SKM-1 treated with dmso at 0.1 percent for 144 hours (cell line): ENCODE data around the gene FKBP5.
"Not testable (repeated sequence)": the region's sequence is repeated elsewhere in the genome, so short reads cannot be mapped to it uniquely, and the experiment has no call there.

Experiments
- DNase-seq: peaks from one replicate; lab custom pipeline; 2025; ENCODE audit not compliant: unreplicated experiment; lab: John Stamatoyannopoulos, UW

FKBP5 gene

GRCh38 chr6:35589904-35590303 lies 98.8 kb downstream of the FKBP5 start:
- DNase-seq = no peak

DNA sequence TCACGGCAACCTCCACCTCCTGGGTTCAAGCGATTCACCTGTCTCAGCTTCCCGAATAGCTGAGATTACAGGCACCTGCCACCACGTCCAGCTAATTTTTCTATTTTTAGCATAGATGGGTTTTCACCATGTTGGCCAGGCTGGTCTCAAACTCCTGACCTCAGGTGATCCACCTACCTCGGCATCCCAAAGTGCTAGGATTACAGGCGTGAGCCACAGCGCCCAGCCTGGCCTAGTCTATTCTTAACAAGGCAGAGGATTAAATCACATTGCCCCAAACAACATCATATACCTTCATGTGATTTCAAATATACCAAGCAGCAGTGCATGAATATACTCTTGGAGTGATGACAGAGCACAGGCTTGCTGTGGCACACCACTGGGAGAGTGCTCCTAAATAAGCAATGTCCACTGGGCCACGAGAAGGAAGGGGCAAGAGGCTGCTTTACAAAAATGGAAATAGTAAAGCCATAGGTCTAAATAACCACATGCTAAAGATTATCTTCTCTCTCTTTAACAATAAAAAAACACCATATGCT lies 99.4 kb downstream of the FKBP5 start:
- DNase-seq = no peak

GRCh38 chr6:35587167-35587566 lies 101.5 kb downstream of the FKBP5 start:
- no peak for DNase-seq

DNA sequence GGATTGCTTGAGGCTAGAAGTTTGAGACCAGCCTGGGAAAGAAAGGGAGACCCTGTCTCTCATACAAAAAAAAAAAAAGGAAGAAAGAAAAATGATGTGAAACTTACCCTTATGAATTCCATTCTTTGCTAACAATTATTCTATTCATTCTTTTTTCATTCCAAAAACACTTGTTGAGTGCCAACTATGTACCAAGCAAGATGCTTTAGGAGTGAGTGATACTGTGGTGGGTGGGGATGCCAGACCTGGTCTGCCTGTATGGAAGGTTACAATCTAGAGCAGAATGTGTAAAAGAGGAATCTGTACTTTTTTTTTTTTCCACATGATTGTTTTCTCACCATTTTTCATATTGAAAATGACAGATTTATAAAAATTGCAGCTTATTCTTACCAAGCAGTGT lies 102.2 kb downstream of the FKBP5 start:
- DNase-seq = no peak

- no peak for DNase-seq
Measured at GRCh38 chr6:35585658-35586057, 103.1 kb downstream of the FKBP5 start.

DNA sequence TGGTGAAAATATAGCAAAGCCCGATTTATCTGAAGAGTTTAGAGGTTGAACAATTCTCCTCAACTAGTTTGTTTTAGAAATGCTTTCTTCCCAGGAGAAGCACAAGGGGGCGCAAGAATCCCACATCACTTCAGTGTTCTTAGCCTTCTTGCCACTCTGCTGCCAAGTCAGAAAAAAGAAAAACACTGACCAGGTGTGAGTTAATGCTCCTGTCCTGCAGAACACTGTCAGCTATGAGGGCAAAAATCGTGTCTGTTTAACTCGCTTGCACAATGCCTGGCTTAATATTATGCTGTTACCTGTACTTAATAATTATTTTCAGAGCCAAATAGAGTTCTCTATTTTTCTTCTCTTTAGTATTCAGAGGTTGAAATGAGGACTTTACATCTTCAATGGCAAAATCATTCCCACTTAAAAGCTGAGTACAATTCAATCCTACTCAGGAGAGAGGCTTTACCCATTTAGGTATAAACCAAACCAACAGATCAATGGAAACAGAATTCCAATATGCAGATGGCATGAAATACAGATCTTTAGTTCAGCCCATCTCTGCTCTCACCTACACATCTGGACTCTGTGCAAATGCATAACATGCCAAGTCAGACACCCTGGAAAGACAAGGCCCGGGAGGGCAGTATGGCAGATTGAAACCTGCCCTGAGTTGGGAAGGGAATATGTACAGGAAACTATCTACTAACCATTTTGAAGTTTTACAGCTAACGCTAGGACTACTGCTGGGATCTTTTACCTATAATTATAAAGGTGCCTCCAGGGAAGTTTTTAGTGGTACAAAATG lies 104.6 kb downstream of the FKBP5 start:
- peak; percentile 51 for DNase-seq

DNA sequence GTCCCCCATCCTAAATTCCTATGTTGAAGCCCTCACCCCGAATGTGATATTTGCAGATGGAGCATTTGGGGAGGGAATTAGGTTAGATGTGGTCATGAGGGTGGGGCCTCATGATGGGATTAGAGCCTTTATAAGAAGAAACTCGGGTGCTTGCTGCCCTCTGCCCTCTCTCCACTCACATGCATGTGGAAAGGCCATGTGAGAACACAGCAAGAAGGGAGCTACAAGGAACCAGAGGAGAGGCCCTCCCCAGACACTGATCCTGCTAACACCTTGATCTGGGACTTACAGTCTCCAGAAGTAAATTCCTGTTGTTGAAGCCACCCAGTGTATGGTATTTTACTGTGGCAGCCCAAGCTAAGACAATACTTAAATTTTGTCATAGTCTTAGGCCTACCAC lies 106.4 kb downstream of the FKBP5 start:
- DNase-seq = no peak

GRCh38 chr6:35581633-35582032 lies 107.1 kb downstream of the FKBP5 start:
- DNase-seq = no peak

DNA sequence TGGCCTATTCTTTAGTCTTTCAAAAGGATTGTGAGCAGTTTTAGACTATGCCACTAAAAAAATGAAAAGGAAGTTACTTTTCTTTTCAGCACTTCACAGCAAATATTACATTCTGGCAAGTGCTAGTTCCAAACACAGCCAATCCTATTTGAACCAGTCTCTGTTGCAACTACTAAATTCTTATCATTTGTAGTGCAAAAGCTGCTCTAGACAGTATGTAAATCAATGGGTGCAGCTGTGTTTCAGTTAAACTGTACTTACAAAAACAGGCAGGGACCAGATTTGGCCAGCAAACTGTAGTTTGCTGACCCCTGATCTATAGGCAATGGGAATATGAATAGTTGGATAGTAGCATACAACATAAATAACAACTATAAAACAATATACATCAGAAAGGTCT lies 107.9 kb downstream of the FKBP5 start:
- no peak for DNase-seq

GRCh38 chr6:35576682-35577081 lies 112.0 kb downstream of the FKBP5 start:
- no peak for DNase-seq

- no peak for DNase-seq
Measured at GRCh38 chr6:35573495-35574110, 115.1 kb downstream of the FKBP5 start.

- not testable (repeated sequence) for DNase-seq
Measured at GRCh38 chr6:35570885-35571330, 117.8 kb downstream of the FKBP5 start.

- DNase-seq = peak; percentile 19
Measured at GRCh38 chr6:35569011-35569461, 119.7 kb downstream of the FKBP5 start.

DNA sequence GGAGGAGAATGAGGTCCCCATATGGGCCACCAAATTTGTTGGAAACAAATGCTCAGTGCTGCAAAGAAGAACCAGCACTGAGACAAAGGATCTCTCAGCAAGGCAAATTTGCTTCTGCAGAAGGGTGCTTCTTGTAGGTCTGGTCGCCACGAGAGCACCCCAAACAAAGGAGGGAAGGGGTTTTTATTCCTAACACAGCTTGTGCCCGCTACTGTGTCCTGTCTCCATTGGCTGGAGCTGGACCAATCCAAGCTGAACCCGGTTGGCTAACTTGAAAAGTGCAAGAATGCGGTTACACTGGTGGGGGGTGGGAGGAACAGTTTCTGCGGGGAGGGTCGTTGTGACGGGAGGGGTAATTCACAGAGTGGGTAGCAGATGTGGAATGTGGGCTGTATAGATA lies 121.9 kb downstream of the FKBP5 start:
- no peak for DNase-seq

GRCh38 chr6:35564733-35565132 lies 124.0 kb downstream of the FKBP5 start:
- no peak for DNase-seq

GRCh38 chr6:35562060-35562459 lies 126.7 kb downstream of the FKBP5 start:
- DNase-seq = no peak

DNA sequence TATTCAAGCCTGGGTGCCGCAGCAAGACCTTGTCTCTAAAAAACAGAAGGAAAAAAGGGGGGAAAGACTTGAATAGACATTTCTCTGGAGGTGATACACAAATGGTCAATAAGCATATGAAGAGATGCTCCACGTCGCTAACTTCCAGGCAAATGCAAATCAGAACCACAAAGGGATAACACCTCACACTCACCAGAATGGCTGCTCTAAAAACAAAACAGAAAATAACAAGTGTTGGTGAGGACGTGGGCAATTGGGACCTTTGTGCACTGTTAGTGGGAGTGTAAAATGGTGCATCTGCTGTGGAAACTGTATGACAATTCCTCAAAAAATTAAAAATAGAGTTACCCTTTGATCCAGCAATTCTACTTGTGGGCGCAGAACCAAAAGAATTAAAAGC lies 127.6 kb downstream of the FKBP5 start:
- DNase-seq = no peak

GRCh38 chr6:35558571-35558970 lies 130.1 kb downstream of the FKBP5 start:
- no peak for DNase-seq

- DNase-seq = no peak
Measured at GRCh38 chr6:35557239-35557638, 131.5 kb downstream of the FKBP5 start.

GRCh38 chr6:35554811-35555210 lies 133.9 kb downstream of the FKBP5 start:
- no peak for DNase-seq

GRCh38 chr6:35553315-35553714 lies 135.4 kb downstream of the FKBP5 start:
- no peak for DNase-seq

- peak; percentile 27 for DNase-seq
Measured at GRCh38 chr6:35552285-35552917, 136.3 kb downstream of the FKBP5 start.
